Transverse colon (tissue), 3 donors: Measurements from ENCODE around the gene PSAT1.

Experiments used
- EP300 ChIP-seq: sonication (generic); formaldehyde crosslinking; IDR thresholded peaks from one replicate; pipeline ENCODE4 v1.6.1; 2017; ENCODE audit warnings: antibody characterized with exemption, low read depth
- POLR2AphosphoS5 ChIP-seq, 3 donors: sonication (generic); formaldehyde crosslinking; IDR thresholded peaks; one replicate each; pipeline ENCODE4 v1.6.1; 2016; ENCODE audit warnings: antibody characterized with exemption in 3 of 3

DNA sequence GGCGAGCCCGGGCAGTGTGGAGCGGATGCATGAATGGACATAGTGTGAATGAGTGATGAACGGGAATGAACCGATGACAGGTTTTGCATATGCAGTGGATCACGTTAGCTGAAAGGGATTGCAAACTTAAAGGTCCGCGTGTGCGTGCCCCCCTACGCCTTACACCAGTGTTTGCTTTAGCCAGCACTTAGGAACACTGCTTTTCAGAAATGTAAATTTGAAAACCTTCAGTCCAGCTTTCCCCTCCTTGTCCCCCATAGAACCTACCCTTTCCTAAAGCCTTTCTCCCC is 692 bp downstream of the PSAT1 start:
- TF ChIP-seq POLR2AphosphoS5 (IDR thresholded peaks at IDR 0.05) (no peak), EP300 (no peak)
